Measurements from ENCODE around the gene TRIM8.

The TRIM8 gene

GRCh38 chr10:102605712-102606111 lies 38.6 kb upstream of the TRIM8 start:
- no peak overlapping the region for H3K4me2 ChIP-seq (ENCODE audit: insufficient read depth, low read length)

GRCh38 chr10:102608487-102608886 lies 35.8 kb upstream of the TRIM8 start:
- no peaks in the 10 kb centered on the region for H3K79me2 ChIP-seq (ENCODE audit: insufficient read depth, low read length)
- H3K27ac ChIP-seq (ENCODE audit: low read length): no peak overlapping the region
- H4K20me1 ChIP-seq (ENCODE audit: insufficient read depth, low read length): no peaks in the 10 kb centered on the region
- TF ChIP-seq CTCF (IDR thresholded peaks at IDR 0.05; ENCODE audit: borderline replicate concordance, extremely low read depth, low read length, poor library complexity, severe bottlenecking) (no peak), EZH2 (IDR thresholded peaks at IDR 0.05; ENCODE audit: borderline replicate concordance, low read depth, low read length, severe bottlenecking) (no peak)
- H3K4me3 ChIP-seq (ENCODE audit: low read depth in 1 of 2, low read length in 2 of 2): no peak overlapping the region
- no peak overlapping the region for H3K9ac ChIP-seq (ENCODE audit: low read depth, low read length)
- no peak for DNase-seq
- no peaks in the 10 kb centered on the region for H3K9me3 ChIP-seq (ENCODE audit: insufficient read depth, low read length, severe bottlenecking)
- H3K4me1 ChIP-seq (ENCODE audit: insufficient read depth, low read length): no peaks in the 10 kb centered on the region
- no peak overlapping the region for H2AFZ ChIP-seq (ENCODE audit: low read depth, low read length)
- no peak overlapping the region for H3K4me2 ChIP-seq (ENCODE audit: insufficient read depth, low read length)
- peaks cover 15% of the 10 kb centered on the region; the same call in 1 of the 2 replicates for H3K36me3 ChIP-seq (ENCODE audit: insufficient read depth, low read length)
- ATAC-seq (ENCODE audit: insufficient read depth, low read depth): no peak
- H3K27me3 ChIP-seq (ENCODE audit: insufficient read depth, low read length, poor library complexity): no peaks in the 10 kb centered on the region

More at GRCh38 chr10:102605712-102606111, 38.6 kb upstream of the TRIM8 start:
- H3K27ac ChIP-seq (ENCODE audit: low read length): no peak overlapping the region
- ATAC-seq (ENCODE audit: insufficient read depth, low read depth) (no peak), DNase-seq (no peak)
- H2AFZ ChIP-seq (ENCODE audit: low read depth, low read length): no peak overlapping the region
- no peaks in the 10 kb centered on the region for H3K9me3 ChIP-seq (ENCODE audit: insufficient read depth, low read length, severe bottlenecking)
- no peaks in the 10 kb centered on the region for H3K79me2 ChIP-seq (ENCODE audit: insufficient read depth, low read length)
- H3K27me3 ChIP-seq (ENCODE audit: insufficient read depth, low read length, poor library complexity): no peaks in the 10 kb centered on the region
- TF ChIP-seq CTCF (IDR thresholded peaks at IDR 0.05; ENCODE audit: borderline replicate concordance, extremely low read depth, low read length, poor library complexity, severe bottlenecking) (no peak), EZH2 (IDR thresholded peaks at IDR 0.05; ENCODE audit: borderline replicate concordance, low read depth, low read length, severe bottlenecking) (no peak)
- H4K20me1 ChIP-seq (ENCODE audit: insufficient read depth, low read length): no peaks in the 10 kb centered on the region
- no peaks in the 10 kb centered on the region for H3K4me1 ChIP-seq (ENCODE audit: insufficient read depth, low read length)
- H3K9ac ChIP-seq (ENCODE audit: low read depth, low read length): no peak overlapping the region
- peaks cover 28% of the 10 kb centered on the region for H3K36me3 ChIP-seq (ENCODE audit: insufficient read depth, low read length)
- H3K4me3 ChIP-seq (ENCODE audit: low read depth in 1 of 2, low read length in 2 of 2): no peak overlapping the region

- Histone ChIP-seq H3K4me2 (ENCODE audit: insufficient read depth, low read length) (no peak overlapping the region), H3K79me2 (ENCODE audit: insufficient read depth, low read length) (no peaks in the 10 kb centered on the region), H3K27me3 (ENCODE audit: insufficient read depth, low read length, poor library complexity) (no peaks in the 10 kb centered on the region), H3K27ac (ENCODE audit: low read length) (no peak overlapping the region), H3K9me3 (ENCODE audit: insufficient read depth, low read length, severe bottlenecking) (no peaks in the 10 kb centered on the region), H3K4me1 (ENCODE audit: insufficient read depth, low read length) (no peaks in the 10 kb centered on the region), H3K4me3 (ENCODE audit: low read depth in 1 of 2, low read length in 2 of 2) (no peak overlapping the region), H3K36me3 (ENCODE audit: insufficient read depth, low read length) (peaks cover 10% of the 10 kb centered on the region), H4K20me1 (ENCODE audit: insufficient read depth, low read length) (no peaks in the 10 kb centered on the region), H3K9ac (ENCODE audit: low read depth, low read length) (no peak overlapping the region), H2AFZ (ENCODE audit: low read depth, low read length) (no peak overlapping the region)
- ATAC-seq (ENCODE audit: insufficient read depth, low read depth) (no peak), DNase-seq (no peak)
- TF ChIP-seq EZH2 (IDR thresholded peaks at IDR 0.05; ENCODE audit: borderline replicate concordance, low read depth, low read length, severe bottlenecking): no peak
- TF ChIP-seq CTCF (IDR thresholded peaks at IDR 0.05; ENCODE audit: borderline replicate concordance, extremely low read depth, low read length, poor library complexity, severe bottlenecking): no peak
These were observed 33.8 kb upstream of the TRIM8 start for GRCh38 chr10:102610441-102610887.

Measured in DND-41 (cell line).